GM23338 (cell line): ENCODE measurements around the gene RNF26.

Source experiments
- CTCF ChIP-seq, 2 experiments: fragments of 200-600 bp in 1 of 2; sonication (generic) in 1 of 2; conservative IDR thresholded peaks; 2 replicates each; pipeline versions ENCODE4 v1.5.1 to v1.6.1; 2016 to 2017; ENCODE audit warnings: antibody characterized with exemption in 2 of 2, low read depth in 2 of 2, mild to moderate bottlenecking in 2 of 2, moderate library complexity in 1 of 2
- ETS1 ChIP-seq: IDR thresholded peaks from 2 replicates; pipeline ENCODE4 v1.6.1; 2016; ENCODE audit warnings: antibody characterized with exemption
- EZH2 ChIP-seq: fragments of 200-600 bp; sonication (generic); IDR thresholded peaks from one replicate; pipeline ENCODE4 v1.8.0; 2017; ENCODE audit warnings: antibody characterized with exemption, mild to moderate bottlenecking, low read depth; ENCODE audit not compliant: unreplicated experiment
- EZH2phosphoT487 ChIP-seq: fragments of 200-600 bp; sonication (generic); IDR thresholded peaks from one replicate; pipeline ENCODE4 v1.8.1; 2018; ENCODE audit warnings: antibody characterized with exemption; ENCODE audit not compliant: unreplicated experiment
- POLR2AphosphoS5 ChIP-seq: IDR thresholded peaks from 2 replicates; pipeline ENCODE4 v1.6.1; 2016; ENCODE audit warnings: antibody characterized with exemption, low read depth

GRCh38 chr11:119332111-119332765 lies 2.1 kb upstream of the RNF26 start:
- TF ChIP-seq POLR2AphosphoS5 (no peak), CTCF (conservative IDR thresholded peaks at IDR 0.05; ENCODE audit: low read depth in 2 of 2) (no peak), EZH2phosphoT487 (no peak), EZH2 (no peak), ETS1 (no peak)
